ENCODE results near the gene ASF1B.

The ASF1B gene

DNA sequence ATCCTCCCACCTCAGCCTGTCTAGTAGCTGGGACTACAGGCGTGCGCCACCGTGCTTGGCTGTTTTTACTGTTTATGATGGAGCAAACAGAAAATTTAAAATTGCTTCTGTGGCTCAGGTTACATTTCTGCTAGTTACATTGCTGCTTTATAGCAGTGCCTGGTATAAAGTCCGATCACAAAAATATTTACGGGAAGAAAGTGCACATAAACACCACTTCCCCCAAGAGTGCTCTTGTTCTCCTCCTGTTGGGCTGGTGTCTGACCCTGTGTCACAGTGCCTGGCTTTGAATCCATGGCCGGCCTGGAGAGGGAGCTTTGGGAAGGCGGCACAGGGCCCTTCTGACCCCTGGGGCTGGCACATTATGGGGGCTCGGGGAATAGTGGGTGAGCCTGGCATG lies 30.7 kb downstream of the ASF1B start:
- no peak for DNase-seq

GRCh38 chr19:14103310-14103709 lies 33.1 kb downstream of the ASF1B start:
- no peak for DNase-seq

- DNase-seq: no peak
Measured at GRCh38 chr19:14102756-14103155, 33.6 kb downstream of the ASF1B start.

GRCh38 chr19:14102102-14102696 lies 34.2 kb downstream of the ASF1B start:
- DNase-seq: no peak

DNA sequence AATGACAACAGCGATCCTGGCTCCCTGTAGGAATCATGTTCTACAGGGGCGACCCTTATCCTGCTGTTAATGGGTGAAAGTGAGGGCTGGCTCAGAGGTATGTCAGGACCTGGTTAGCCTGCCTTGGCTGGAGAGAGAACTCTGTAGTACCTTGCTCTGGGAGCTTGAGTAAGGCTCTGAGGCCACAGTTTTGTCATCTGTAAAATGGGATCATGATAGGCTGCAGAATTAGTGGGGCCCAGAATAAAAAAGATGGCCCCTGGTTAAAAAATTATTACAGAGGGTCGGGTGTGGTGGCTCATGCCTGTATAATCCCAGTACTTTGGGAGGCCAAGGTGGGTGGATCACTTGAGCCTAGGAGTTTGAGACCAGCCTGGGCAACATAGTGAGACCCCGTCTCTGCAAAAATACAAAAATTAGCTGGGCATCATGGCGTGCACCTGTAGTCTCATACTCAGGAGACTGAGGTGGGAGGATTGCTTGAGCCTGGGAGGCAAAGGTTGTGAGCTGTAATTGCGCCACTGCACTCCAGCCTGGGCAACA lies 35.3 kb downstream of the ASF1B start:
- no peak for DNase-seq

GRCh38 chr19:14097532-14098151 lies 38.7 kb downstream of the ASF1B start:
- no peak for DNase-seq

GRCh38 chr19:14096272-14096992 lies 40.0 kb downstream of the ASF1B start:
- no peak for DNase-seq

- DNase-seq: no peak
Measured at GRCh38 chr19:14094854-14095253, 41.5 kb downstream of the ASF1B start.

GRCh38 chr19:14093117-14093823 lies 43.1 kb downstream of the ASF1B start:
- DNase-seq: no peak

DNA sequence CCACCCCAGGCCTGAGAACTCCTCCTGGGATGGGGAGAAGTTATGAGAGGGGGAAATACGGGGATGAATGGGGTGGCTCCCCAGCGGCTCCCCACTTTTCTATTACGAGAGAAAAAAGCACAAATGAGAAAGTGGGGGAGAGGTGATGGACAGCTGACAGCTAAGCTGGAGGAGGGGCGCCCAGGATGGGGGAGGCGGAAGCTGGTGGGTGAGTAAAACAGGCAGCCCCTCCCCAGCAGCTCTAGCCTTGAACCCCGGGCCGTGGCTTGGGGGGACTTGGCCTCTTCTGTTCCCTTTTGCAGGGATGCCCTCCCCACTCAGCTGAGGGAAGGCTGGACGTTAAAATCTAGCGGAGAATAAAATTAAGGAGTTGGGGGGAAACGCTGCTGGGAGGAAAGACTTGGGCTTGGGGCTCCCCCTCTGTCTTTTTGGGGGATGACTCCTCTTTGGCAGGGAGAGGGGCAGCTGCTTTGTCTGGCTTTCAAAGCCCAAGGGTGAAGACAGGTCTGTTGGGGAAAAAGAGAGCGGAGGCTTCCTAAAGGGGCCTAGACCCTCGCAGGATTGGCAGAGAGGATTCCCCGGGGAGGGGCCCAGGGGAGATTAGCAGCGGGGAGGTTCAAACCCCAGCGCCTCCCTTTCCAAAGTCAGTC lies 44.5 kb downstream of the ASF1B start:
- DNase-seq: no peak

- DNase-seq: no peak
Measured at GRCh38 chr19:14091081-14091812, 45.1 kb downstream of the ASF1B start.

DNA sequence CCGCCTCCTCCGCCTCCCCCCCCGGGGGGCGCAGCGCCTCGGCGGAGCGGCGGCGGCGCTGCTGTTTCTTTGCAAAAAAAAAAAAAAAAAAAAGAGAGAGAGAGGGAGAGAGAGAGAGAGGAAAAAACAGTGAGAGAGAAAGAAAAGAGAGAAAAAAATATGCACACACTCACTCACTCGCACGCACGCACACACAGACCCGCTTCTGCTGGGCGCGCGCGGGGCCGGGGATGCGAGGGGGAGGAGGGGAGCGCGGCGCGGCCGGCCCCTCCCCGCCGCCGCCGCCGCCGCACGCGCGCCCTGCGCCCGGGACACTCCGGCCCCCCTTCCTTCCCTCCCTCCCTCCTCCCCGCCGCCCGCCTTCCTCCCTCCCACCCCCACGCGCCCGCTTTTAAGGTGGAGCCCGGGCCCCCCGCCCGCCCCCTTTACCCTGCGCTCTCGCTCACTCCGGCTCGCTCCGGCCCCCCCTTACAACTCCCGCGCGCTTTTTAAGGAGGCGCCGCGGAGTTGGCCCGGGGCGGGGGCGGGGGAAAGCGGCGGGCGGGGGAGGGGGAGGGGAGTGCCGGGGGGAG lies 45.8 kb downstream of the ASF1B start, which contains the start of gene SAMD1:
SAMD1 (minus strand) TSS at position 243 of the 572 bp plus-strand sequence.
- DNase-seq: peak; percentile 58

GRCh38 chr19:14089662-14090508 lies 46.5 kb downstream of the ASF1B start:
- no peak for DNase-seq

- DNase-seq: no peak
Measured at GRCh38 chr19:14089412-14089661, 47.1 kb downstream of the ASF1B start.

DNA sequence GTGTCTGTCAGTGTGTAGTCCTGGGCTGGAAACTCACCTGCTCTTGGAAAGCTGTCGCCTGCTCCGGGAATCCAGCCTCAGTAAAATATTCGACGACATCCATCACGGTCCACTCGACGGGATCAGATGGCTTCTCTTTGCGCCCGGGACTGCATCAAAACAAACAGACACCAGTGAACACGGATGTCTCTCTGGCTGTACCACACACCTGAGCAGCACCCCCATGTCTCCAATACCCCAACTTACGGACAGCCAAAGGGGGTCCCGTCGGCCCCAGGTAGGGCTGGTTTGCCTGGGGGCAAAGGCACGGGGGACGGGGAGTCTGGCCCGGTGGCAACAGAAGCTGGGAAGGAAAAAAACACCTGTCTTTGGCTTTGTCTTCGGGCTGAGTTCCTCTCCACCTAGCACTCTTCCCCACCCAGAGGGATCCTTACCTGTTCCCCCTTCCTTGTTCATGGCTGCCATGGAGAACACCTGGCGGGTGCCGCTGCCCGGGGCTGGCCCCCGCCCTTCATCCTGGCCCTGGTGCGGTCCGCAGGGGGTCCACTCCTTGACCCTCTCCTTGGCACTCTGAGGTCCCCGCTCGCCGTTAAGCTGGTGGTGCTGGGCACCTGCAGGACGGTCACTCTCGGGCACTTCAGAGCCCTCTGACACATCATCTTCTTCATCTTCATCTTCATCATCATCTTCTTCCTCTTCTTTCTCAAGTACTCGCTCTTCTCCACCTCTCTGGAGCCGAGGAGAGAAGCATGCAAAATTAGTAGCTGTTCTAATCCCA lies 47.6 kb downstream of the ASF1B start:
- no peak for DNase-seq

- no peak for DNase-seq
Measured at GRCh38 chr19:14086098-14086497, 50.3 kb downstream of the ASF1B start.

DNA sequence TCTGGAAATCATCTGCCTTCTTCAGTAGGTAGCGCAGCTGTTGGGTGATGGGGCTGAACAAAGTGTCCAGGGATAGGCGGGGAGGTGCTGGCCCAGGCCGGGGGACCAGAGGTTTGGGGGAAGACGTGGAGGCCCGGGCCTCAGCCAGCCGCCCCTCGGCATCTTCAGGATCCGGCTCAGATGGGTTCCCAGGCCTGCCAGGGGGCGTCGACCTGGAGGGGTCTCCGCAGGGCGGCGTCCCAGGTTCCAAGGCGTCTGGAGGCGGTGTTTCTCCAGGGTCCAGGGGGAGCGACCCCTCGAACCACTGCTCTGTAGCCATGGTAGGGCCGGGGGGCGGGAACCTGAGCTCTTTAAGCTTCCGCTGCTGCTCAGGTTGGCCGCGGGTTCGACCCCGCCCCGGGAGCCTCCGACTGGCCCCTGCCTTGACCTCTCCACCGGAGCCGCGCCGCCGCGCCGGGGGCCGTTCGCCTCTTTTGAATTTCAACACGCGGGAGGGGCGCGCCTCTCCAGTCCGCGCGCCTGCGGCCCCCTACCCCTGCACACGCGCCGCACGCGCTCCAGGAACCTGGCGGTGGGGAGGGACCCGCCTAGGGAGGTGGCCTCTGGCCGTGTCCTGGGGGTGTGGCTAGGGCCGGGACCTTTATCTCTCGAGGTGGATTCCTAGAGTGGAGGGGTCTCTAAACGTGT lies 50.9 kb downstream of the ASF1B start, which contains the start of gene C19orf67:
C19orf67 (minus strand) TSS at position 475 of the 687 bp plus-strand sequence; CDS start at position 319, 156 bp downstream.
- DNase-seq: no peak

GRCh38 chr19:14082675-14082960 lies 53.8 kb downstream of the ASF1B start:
- DNase-seq: no peak

- DNase-seq: no peak
Measured at GRCh38 chr19:14081797-14082674, 54.4 kb downstream of the ASF1B start.

All from NCI-H1048 (cell line).